Activated naive CD4-positive, alpha-beta T cell treated with Interleukin-2 at 50 U/mL for 16 hours (primary cell): ENCODE results near the gene FLRT2.

Experiments used
- DNase-seq: peaks from one replicate; pipeline ENCODE4 v3.0.0-alpha.2; 2020

Gene FLRT2

GRCh38 chr14:85566603-85567002 lies 36.7 kb downstream of the FLRT2 start:
- DNase-seq: no peak

GRCh38 chr14:85572011-85572410 lies 42.1 kb downstream of the FLRT2 start:
- DNase-seq: no peak

GRCh38 chr14:85572845-85573244 lies 42.9 kb downstream of the FLRT2 start:
- no peak for DNase-seq

GRCh38 chr14:85573406-85573805 lies 43.5 kb downstream of the FLRT2 start:
- no peak for DNase-seq

GRCh38 chr14:85574853-85575616 lies 45.1 kb downstream of the FLRT2 start:
- DNase-seq: no peak

GRCh38 chr14:85575617-85575898 lies 45.6 kb downstream of the FLRT2 start:
- DNase-seq: no peak

GRCh38 chr14:85576218-85576617 lies 46.3 kb downstream of the FLRT2 start:
- DNase-seq: no peak

- DNase-seq: no peak
Observed at GRCh38 chr14:85576848-85577542, 47.1 kb downstream of the FLRT2 start.

GRCh38 chr14:85577543-85578114 lies 47.7 kb downstream of the FLRT2 start:
- DNase-seq: no peak

GRCh38 chr14:85578357-85578756 lies 48.4 kb downstream of the FLRT2 start:
- DNase-seq: no peak

GRCh38 chr14:85578930-85579329 lies 49.0 kb downstream of the FLRT2 start:
- DNase-seq: no peak

- no peak for DNase-seq
Observed at GRCh38 chr14:85579942-85580341, 50.0 kb downstream of the FLRT2 start.

- no peak for DNase-seq
Observed at GRCh38 chr14:85580536-85581140, 50.7 kb downstream of the FLRT2 start.

- DNase-seq: no peak
Observed at GRCh38 chr14:85581691-85582090, 51.7 kb downstream of the FLRT2 start.

- no peak for DNase-seq
Observed at GRCh38 chr14:85583380-85583779, 53.4 kb downstream of the FLRT2 start.

- no peak for DNase-seq
Observed at GRCh38 chr14:85584481-85584880, 54.5 kb downstream of the FLRT2 start.

GRCh38 chr14:85587151-85587711 lies 57.3 kb downstream of the FLRT2 start:
- no peak for DNase-seq

GRCh38 chr14:85590784-85591183 lies 60.8 kb downstream of the FLRT2 start:
- DNase-seq: no peak

- no peak for DNase-seq
Observed at GRCh38 chr14:85594217-85594616, 64.3 kb downstream of the FLRT2 start.

GRCh38 chr14:85595981-85596380 lies 66.0 kb downstream of the FLRT2 start:
- no peak for DNase-seq

- DNase-seq: no peak
Observed at GRCh38 chr14:85596562-85596961, 66.6 kb downstream of the FLRT2 start.

- no peak for DNase-seq
Observed at GRCh38 chr14:85597701-85598100, 67.8 kb downstream of the FLRT2 start.

- DNase-seq: no peak
Observed at GRCh38 chr14:85599939-85600338, 70.0 kb downstream of the FLRT2 start.

- no peak for DNase-seq
Observed at GRCh38 chr14:85601246-85601645, 71.3 kb downstream of the FLRT2 start.
